ENCODE results near the gene TENM3.

Gene TENM3

GRCh38 chr4:182826391-182826790, 583.2 kb downstream of the TENM3 start:
- H3K27ac ChIP-seq (ENCODE audit: low read depth, low read length, poor library complexity, severe bottlenecking), result no peak overlapping the region

GRCh38 chr4:182827166-182827565, 584.0 kb downstream of the TENM3 start:
- Histone ChIP-seq H3K4me3 (ENCODE audit: low read depth, low read length, poor library complexity, severe bottlenecking) (no peak overlapping the region), H3K9ac (ENCODE audit: low read length) (no peak overlapping the region), H3K27me3 (ENCODE audit: insufficient read depth, low read length) (peaks cover 3% of the 10 kb centered on the region; the same call in 1 of the 2 replicates), H3K36me3 (ENCODE audit: insufficient read depth, low read length) (no peaks in the 10 kb centered on the region), H4K20me1 (ENCODE audit: insufficient read depth, low read length) (no peaks in the 10 kb centered on the region), H3K9me3 (ENCODE audit: low read length) (no peaks in the 10 kb centered on the region), H3F3A (ENCODE audit: insufficient read depth, low read length) (no peaks in the 10 kb centered on the region), H3K79me2 (ENCODE audit: insufficient read depth, low read length) (no peaks in the 10 kb centered on the region), H3K4me1 (ENCODE audit: insufficient read depth, low read length, severe bottlenecking) (no peaks in the 10 kb centered on the region), H2AFZ (ENCODE audit: low read length) (no peak overlapping the region), H3K9me2 (ENCODE audit: low read depth, low read length) (no peaks in the 10 kb centered on the region), H3K4me2 (ENCODE audit: low read length) (no peak overlapping the region), H3K27ac (ENCODE audit: low read depth, low read length, poor library complexity, severe bottlenecking) (no peak overlapping the region)
- TF ChIP-seq EZH2 (IDR thresholded peaks at IDR 0.05; ENCODE audit: borderline replicate concordance, low read length) (no peak), CTCF (IDR thresholded peaks at IDR 0.05; ENCODE audit: low read length) (no peak)

More at GRCh38 chr4:182826391-182826790, 583.2 kb downstream of the TENM3 start:
- Histone ChIP-seq H3K4me2 (ENCODE audit: low read length) (no peak overlapping the region), H3K36me3 (ENCODE audit: insufficient read depth, low read length) (no peaks in the 10 kb centered on the region), H3K27me3 (ENCODE audit: insufficient read depth, low read length) (peaks cover 3% of the 10 kb centered on the region; the same call in 1 of the 2 replicates), H4K20me1 (ENCODE audit: insufficient read depth, low read length) (no peaks in the 10 kb centered on the region), H3K4me1 (ENCODE audit: insufficient read depth, low read length, severe bottlenecking) (no peaks in the 10 kb centered on the region), H3K4me3 (ENCODE audit: low read depth, low read length, poor library complexity, severe bottlenecking) (no peak overlapping the region), H3K9me2 (ENCODE audit: low read depth, low read length) (no peaks in the 10 kb centered on the region), H3F3A (ENCODE audit: insufficient read depth, low read length) (no peaks in the 10 kb centered on the region), H3K9me3 (ENCODE audit: low read length) (no peaks in the 10 kb centered on the region), H3K79me2 (ENCODE audit: insufficient read depth, low read length) (no peaks in the 10 kb centered on the region), H2AFZ (ENCODE audit: low read length) (no peak overlapping the region), H3K9ac (ENCODE audit: low read length) (no peak overlapping the region)
- TF ChIP-seq EZH2 (IDR thresholded peaks at IDR 0.05; ENCODE audit: borderline replicate concordance, low read length) (no peak), CTCF (IDR thresholded peaks at IDR 0.05; ENCODE audit: low read length) (no peak)

GRCh38 chr4:182827954-182828353, 584.8 kb downstream of the TENM3 start:
- Histone ChIP-seq H3K4me3 (ENCODE audit: low read depth, low read length, poor library complexity, severe bottlenecking) (no peak overlapping the region), H3F3A (ENCODE audit: insufficient read depth, low read length) (no peaks in the 10 kb centered on the region), H4K20me1 (ENCODE audit: insufficient read depth, low read length) (no peaks in the 10 kb centered on the region), H3K9me2 (ENCODE audit: low read depth, low read length) (no peaks in the 10 kb centered on the region), H3K9ac (ENCODE audit: low read length) (no peak overlapping the region), H3K9me3 (ENCODE audit: low read length) (no peaks in the 10 kb centered on the region), H3K79me2 (ENCODE audit: insufficient read depth, low read length) (no peaks in the 10 kb centered on the region), H3K36me3 (ENCODE audit: insufficient read depth, low read length) (no peaks in the 10 kb centered on the region), H3K27ac (ENCODE audit: low read depth, low read length, poor library complexity, severe bottlenecking) (no peak overlapping the region), H3K27me3 (ENCODE audit: insufficient read depth, low read length) (peaks cover 3% of the 10 kb centered on the region; the same call in 1 of the 2 replicates), H3K4me1 (ENCODE audit: insufficient read depth, low read length, severe bottlenecking) (no peaks in the 10 kb centered on the region), H2AFZ (ENCODE audit: low read length) (no peak overlapping the region), H3K4me2 (ENCODE audit: low read length) (no peak overlapping the region)
- TF ChIP-seq EZH2 (IDR thresholded peaks at IDR 0.05; ENCODE audit: borderline replicate concordance, low read length) (no peak), CTCF (IDR thresholded peaks at IDR 0.05; ENCODE audit: low read length) (no peak)
